DMS 273 (cell line): ENCODE measurements around the gene ATP9B.

Experiments used
- DNase-seq: peaks from one replicate; lab custom pipeline; 2025; ENCODE audit not compliant: unreplicated experiment; lab: John Stamatoyannopoulos, UW

ATP9B gene

GRCh38 chr18:79197531-79197930 is 128.3 kb downstream of the ATP9B start:
- DNase-seq, result no peak

GRCh38 chr18:79199691-79200374 is 130.6 kb downstream of the ATP9B start:
- DNase-seq, result no peak

DNA sequence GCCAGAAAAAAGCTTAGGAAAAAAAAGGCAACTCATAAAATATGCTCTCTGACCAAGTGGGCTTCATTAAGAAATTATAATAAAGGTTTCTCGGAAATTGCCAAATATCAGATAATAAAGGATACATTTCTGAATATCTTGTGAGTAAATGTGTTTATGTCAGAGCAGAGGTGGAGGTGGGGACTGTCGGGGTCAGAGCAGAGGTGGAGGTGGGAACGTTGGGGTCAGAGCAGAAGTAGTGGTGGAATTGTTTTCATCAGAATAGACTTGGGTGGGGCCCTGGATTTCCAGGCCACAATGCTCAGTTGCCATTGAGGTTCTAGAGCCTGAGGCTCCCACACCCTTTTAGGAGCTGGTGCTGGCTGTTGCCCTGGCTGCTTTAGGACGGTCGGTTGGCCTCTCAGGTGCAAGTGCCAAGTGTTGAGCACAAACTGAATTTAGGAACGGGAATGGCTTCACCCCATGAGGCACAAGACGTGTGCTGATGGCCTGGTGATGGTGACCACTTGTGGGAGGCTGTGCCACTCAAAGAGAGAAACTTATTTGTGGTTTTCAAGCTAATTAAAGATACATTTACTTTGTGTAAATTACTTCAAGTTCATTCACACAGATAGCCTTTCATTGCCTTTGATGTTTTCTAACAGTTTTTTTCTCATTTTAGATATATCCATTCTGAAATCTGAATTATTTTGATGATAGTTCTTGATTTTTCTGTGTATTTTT is 131.5 kb downstream of the ATP9B start:
- peak; percentile 78 for DNase-seq

- DNase-seq, result no peak
These were observed 133.9 kb downstream of the ATP9B start for GRCh38 chr18:79203017-79203605.

DNA sequence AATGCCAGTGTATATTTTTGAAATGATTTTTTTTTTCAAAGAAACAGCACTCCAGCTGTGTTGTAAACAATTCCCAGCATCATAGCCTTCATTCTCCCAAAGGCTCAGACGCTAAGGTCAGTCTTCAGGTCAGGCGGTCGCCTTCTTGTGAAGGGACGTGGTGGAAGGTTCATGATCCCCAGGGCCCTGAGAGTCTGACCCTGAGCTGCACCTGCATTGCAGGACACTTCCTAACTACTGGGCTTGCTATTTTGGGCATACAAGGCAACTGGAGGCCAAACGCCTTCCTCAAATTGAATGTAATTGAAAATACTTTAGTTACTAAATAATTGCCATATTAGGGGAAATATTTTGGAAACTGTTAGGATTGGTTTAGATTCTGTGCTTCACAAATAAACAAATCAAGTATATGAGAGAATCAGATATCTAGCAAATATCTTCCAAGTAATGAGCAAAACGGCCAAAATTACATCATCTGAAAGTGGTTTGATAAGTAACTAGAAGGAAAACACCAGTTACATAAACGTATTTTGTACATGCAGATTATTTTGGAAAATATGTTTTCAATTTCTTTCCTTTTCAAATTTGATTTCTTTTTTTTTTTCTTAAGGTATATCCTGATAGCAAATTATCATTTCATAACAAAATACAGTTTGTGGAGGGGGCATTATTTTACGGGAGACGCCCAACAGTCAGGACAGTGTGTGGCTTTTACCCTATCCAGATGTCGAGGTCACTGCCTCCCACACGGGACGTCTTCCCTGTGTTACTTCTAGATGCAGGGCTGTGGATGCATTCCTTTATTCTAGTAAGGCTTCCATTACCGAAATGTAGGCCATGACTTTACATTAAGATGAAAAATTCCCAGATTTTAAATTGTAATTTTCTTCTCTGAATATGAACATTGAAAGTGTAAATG is 136.0 kb downstream of the ATP9B start:
- no peak for DNase-seq

DNA sequence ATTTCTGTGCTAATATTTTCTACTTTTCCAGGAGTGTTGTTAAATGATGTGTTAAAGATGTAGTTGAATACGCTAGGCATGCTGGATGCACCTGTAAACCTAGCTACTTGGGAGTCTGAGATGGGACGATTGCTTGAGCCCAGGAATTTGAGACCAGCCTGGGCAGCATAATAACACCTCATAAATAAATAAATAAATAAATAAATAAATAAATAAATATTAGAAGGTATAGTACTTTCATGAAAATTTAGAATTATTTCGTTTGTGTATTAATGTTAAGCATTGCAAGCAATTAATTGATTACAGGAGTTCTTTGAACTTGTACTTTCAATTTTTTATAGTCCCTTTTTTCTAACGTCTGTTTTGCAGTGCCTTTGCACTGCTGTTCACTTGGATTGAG is 137.2 kb downstream of the ATP9B start:
- DNase-seq, result no peak

GRCh38 chr18:79208906-79209305 is 139.7 kb downstream of the ATP9B start:
- no peak for DNase-seq

GRCh38 chr18:79210002-79210910 is 141.1 kb downstream of the ATP9B start:
- no peak for DNase-seq

DNA sequence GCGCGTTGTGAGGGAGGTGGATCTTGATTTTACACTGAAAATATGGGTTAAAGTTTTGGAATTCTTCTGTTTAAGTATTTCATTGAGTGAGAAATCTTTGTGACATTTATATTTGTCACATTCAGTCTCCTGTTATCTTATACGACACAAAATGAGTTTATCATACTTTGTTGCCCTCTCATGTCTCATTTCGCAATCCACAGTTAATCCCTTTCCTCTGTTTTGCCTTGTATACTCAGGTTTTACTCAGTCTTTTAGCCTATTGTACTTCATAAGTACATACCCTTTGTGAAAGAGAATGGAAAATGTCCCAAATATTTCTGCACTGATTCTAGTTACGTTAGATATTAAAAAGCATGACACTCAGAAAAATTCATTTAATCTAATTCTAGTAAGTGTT is 142.7 kb downstream of the ATP9B start:
- no peak for DNase-seq

DNA sequence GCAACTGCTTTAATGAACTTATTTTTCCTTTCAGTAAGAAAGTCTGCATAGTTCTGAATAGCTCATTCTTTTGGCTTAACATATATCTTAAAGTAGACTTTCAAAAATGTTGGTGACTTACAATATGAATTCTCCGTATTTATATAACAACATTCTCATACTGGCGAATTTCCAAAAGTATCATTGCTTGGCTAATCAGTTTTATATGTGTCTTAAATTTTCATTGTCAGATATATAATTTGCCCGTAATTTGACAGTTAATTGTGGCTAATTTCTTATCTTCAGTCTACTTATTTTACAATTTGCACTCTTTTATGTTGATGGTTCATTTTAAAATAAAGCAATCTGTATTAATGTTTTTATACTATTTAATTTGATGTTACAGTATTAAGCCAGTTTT is 144.9 kb downstream of the ATP9B start:
- DNase-seq, result no peak

- DNase-seq, result no peak
These were observed 147.0 kb downstream of the ATP9B start for GRCh38 chr18:79216176-79216575.

GRCh38 chr18:79217979-79218604 is 148.9 kb downstream of the ATP9B start:
- DNase-seq, result no peak

GRCh38 chr18:79218605-79219190 is 149.5 kb downstream of the ATP9B start:
- no peak for DNase-seq

DNA sequence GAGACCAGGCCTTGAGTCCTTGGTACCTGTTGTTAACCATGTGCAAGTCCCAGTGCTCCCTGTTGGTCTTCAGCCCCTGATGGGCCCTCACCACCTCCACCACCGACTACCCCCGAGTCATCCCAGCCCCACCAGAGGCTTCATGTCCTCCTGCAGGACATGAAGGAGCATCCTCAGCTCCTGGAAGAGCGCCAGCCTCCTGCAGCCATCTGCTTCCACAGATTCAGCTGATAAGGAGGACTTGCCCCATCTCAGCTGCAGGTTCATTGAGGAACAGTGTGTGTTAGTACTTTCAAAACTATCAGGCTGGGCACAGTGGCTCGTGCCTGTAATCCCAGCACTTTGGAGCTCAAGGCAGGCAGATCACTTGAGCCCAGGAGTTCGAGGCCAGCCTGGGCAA is 151.9 kb downstream of the ATP9B start:
- DNase-seq, result peak; percentile 56

- DNase-seq, result no peak
These were observed 153.6 kb downstream of the ATP9B start for GRCh38 chr18:79222790-79223189.

- DNase-seq, result no peak
These were observed 154.2 kb downstream of the ATP9B start for GRCh38 chr18:79223431-79223830.

GRCh38 chr18:79224381-79224780 is 155.2 kb downstream of the ATP9B start:
- no peak for DNase-seq

- DNase-seq, result no peak
These were observed 158.4 kb downstream of the ATP9B start for GRCh38 chr18:79227621-79228020.

GRCh38 chr18:79229431-79229830 is 160.2 kb downstream of the ATP9B start:
- no peak for DNase-seq
